ENCODE measurements around the gene ATP6V1D.
"Not testable (repeated sequence)": the region's sequence is repeated elsewhere in the genome, so short reads cannot be mapped to it uniquely, and the experiment has no call there.

Gene ATP6V1D

DNA sequence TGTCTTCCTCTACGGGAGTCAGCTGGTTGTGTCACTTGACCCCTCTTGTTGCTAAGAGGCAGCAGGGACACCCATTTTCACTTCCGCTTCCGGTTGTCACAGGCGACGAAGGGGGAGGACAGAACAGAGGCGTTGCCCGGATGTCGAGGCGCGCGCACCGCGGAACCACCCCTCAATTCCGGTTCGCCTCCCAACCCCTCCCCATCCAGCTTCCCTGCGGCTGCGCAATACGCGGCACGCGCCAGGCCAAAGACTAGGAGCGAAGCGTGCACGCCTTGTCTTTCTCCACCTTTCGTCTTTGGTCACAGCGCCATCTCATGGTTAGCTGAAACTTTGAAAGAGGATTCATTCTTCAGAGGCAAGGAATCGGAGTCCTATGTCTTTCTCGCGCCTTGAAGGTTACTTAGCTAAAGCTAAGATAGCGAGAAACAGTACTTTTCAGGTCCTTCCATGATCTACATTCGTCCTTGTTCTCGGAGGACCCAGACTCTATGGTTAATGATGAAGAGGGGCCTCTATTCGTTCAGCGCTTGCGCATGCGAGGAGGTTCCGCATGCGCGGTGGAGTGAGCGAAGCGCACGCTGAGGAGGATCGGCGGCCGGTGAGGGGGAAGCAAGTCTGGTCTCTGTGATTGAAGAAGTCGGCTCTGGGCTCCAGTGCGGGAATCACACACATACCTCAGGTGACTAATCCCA lies at the start of gene ATP6V1D, which contains the start of gene EIF2S1:
Gene ATP6V1D (minus strand): TSS at position 30 of the 695 bp plus-strand sequence. CDS start 106 bp downstream, outside the sequence.
Gene EIF2S1 (plus strand): TSS at position 554 of the 695 bp plus-strand sequence. CDS start 4,440 bp downstream, outside the sequence.
- peak; percentile 99 for FAIRE-seq

DNA sequence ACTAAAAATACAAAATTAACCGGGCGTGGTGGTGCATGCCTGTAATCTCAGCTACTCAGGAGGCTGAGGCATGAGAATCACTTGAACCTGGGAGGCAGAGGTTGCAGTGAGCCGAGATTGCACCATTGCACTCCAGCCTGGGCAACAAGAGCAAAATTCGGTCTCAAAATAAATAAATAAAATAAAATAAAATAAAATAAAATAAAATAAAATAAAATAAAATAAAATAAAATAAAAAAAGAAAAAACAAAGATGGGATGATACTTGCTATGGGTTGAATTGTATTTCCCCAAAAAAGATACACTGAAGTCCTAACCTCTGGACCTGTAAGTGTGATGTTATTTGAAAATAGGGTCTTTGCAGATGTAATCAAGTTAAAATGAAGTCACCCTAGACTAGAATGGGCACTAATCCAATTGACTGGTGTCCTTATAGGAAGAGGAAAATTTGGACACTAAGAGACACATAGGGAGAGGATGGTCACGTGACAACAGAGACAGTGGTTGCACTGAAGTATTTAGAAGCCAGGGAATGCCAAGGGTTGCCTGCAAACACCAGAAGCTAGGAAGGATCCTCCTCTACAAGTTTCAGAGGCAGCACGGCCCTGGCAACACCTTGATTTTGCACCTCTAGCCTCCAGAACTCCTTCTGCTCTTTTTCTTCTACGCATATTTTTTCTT lies 48.7 kb upstream of the ATP6V1D start:
- not testable (repeated sequence) for DNase-seq (ENCODE audit: extremely low spot score, insufficient read length, low read depth); FAIRE-seq

More for the DNA sequence above, at the start of gene ATP6V1D, which contains the start of gene EIF2S1:
- DNase-seq (ENCODE audit: extremely low spot score, insufficient read length, low read depth): peak; percentile 97

DNA sequence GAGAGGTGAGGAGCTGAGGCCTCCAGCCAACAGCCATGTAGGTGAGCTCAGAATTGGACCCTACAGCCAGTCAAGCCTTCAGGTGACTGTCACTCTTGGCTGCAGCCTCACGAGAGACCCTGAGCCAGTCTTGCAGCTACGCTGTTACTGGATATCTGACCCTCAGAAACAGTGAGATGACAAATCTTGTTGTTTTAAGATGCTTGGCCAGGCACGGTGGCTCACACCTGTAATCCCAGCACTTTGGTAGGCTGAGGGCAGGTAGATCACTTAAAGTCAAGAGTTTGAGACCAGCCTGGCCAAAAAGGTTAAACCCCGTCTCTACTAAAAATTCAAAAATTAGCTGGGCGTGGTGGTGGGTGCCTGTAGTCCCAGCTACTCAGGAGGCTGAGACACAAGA lies 46.2 kb upstream of the ATP6V1D start:
- DNase-seq (ENCODE audit: extremely low spot score, insufficient read length, low read depth) (no peak), FAIRE-seq (no peak)

DNA sequence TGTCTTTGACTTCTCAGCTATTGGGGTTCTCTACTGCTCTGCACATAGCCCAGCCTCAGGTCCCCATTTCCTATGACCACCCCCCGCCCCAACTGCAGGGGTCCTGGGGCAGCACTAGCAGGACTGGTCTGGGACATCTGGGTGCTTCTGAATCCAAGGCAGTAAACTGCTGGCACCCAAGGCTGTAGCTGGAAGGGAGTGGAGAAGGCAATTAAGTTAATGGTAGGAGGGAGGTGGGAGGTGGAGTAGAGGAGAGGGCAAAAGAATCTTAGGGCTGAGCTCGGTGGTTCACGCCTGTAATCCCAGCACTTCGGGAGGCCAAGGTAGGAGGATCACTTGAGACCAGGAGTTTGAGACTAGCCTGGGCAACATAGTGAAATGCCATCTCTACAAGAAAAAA lies 40.8 kb upstream of the ATP6V1D start:
- no peak for DNase-seq (ENCODE audit: extremely low spot score, insufficient read length, low read depth)
- FAIRE-seq: no peak

DNA sequence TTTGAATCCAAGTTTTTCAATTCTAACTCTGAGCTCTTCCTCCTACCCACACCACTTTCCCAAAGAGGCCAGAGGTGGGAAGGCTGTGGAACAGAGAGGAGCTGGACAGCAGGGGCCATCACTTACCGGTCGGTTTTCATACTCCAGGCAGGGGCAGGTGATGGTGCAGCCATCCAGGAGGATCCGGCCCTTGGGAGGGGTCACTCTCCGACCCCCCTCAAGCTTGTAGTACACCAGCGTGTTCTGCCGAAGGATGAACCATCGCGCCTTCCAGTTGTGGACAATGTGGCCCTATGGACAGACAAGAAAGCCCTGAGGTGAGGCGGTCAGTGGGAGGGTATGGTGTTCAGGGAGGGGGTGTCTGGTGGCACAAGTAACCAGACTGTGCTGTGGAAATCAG lies 37.9 kb upstream of the ATP6V1D start:
- DNase-seq (ENCODE audit: extremely low spot score, insufficient read length, low read depth) (no peak), FAIRE-seq (no peak)

DNA sequence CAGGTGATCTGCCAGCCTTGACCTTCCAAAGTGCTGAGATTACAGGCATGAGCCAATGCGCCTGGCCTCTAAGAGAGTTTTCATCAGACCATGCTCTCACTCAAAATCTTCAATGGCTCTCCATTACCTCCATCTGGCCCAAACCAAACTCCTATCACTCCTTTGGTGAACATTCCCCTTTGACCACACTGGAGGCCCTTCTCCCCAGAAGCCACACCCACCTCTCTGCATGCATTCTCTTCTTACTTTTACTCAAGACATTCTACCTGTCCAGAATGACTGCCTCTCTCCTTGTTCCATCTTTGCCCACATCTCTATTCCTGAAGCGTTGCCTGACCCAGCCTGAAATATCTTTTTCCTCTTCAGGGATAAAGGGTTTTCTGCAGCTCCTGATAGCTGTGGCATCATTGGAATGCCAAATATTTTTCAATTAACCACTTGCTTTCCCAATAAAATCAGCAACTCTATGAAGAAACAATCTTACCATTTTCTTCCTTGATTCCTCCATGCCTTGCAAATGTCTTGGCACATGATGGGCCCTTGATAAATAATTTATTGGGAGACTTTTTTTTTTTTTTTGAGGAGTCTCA lies 36.9 kb upstream of the ATP6V1D start:
- DNase-seq (ENCODE audit: extremely low spot score, insufficient read length, low read depth) (no peak), FAIRE-seq (no peak)

DNA sequence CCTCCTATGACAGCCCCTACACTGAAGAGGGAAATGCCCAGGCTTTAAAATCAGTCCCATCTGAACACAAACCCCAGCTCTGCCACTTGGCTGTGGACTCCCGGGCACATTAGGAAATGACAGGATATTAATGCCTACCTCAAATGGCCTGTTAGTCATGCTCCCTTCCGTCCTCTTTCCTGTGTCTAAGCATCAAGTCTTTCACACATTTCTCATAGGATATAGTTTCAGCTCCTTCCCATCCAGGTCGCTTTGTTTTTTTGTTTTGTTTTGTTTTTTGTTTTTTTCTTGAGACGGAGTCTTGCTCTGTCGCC lies 36.2 kb upstream of the ATP6V1D start:
- FAIRE-seq (no peak), DNase-seq (ENCODE audit: extremely low spot score, insufficient read length, low read depth) (no peak)

DNA sequence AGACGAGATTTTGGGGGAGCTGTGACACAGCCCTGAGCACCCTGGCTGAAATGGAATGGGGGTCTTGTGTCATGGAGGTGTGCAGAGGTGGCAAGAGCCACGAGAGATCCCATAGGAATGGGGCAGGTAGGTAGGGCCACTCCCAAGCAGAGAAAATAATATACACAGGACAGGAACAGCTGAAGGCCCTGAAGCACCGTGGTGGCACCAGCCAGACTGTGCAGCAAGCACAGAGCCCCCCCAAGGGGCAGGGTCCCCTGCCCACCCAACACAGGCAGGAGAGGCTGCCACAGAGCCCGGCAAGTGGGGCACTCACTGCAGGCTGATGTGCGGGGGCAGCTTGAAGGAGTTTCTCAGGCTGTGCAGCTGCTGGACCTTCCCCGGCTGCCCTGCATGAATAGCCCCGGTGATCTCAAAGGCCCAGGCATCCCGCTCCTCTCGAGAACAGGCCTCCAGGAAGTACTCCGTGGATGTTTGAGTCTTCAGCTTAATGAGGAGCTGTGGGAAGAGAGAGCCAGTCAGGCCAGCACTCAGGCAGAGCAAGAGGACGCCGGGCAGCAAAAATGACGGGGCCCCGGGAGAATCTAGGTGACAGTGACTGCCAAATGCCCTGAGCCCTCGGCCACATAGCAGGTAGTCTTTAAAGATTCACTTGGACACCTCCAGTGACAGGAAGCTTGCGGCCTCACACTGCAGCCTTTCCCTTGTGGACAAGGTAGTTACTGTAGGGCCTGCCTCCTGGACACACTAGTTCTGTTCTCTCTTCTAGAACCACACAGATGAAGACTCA lies 35.7 kb upstream of the ATP6V1D start:
- DNase-seq (ENCODE audit: extremely low spot score, insufficient read length, low read depth) (no peak), FAIRE-seq (no peak)

DNA sequence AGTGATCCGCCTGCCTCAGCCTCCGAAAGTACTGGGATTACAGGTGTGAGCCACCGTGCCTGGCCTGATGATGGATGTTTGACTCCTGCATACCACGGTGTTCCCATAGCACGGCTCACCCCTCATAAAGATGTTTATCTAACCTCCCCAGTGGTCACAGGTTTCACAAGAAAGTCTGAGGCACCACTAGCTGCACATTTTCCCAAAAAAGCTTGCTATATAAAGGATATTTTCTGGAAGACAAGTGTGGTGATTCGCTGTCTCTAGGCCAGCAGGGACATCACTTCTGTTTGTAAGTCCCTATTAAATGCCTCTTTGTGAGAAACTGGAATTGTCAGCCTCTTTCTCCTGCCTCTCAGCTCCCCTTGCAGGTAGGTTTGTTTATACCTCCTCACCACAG lies 34.1 kb upstream of the ATP6V1D start:
- FAIRE-seq: no peak
- no peak for DNase-seq (ENCODE audit: extremely low spot score, insufficient read length, low read depth)

DNA sequence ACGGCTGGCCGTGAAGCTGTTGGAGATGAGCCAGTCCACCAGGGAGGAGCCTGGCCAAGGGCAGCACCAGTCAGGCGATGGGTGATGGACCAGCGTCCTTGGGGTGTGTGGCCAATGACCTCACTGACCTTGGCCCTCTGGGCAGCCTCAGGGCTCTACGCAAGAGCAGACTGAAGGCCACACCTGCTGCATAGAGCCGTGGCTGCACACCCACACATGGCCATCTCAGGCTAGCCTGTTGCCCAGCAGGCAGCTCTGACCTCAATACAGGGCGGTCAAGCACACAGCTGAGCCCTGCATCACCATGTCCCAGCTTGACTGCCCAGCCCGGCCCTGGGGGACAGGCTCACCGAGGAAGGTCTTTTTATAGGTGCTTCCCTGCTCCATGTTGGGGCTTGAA lies 33.2 kb upstream of the ATP6V1D start:
- DNase-seq (ENCODE audit: extremely low spot score, insufficient read length, low read depth) (no peak), FAIRE-seq (no peak)

DNA sequence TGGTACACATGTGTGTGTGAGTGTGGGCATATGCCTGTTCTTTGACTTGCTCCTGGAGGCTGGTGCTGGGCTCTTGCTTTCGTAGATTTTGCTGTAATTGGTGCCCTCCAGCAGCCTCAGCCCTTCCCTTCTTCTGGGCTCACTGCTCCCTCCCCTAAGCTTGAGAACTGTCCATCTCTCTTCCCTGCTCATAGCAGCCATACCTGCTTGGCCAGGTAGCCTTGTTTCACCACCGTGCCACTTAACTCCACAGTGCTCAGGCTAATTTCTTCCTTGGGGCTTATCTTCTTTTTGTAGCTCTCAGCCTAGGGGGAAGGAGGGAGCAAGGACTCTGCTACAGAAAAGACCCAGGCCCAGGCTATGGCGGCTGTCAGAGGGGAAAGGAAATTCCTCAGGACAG lies 32.5 kb upstream of the ATP6V1D start:
- DNase-seq (ENCODE audit: extremely low spot score, insufficient read length, low read depth) (no peak), FAIRE-seq (no peak)

DNA sequence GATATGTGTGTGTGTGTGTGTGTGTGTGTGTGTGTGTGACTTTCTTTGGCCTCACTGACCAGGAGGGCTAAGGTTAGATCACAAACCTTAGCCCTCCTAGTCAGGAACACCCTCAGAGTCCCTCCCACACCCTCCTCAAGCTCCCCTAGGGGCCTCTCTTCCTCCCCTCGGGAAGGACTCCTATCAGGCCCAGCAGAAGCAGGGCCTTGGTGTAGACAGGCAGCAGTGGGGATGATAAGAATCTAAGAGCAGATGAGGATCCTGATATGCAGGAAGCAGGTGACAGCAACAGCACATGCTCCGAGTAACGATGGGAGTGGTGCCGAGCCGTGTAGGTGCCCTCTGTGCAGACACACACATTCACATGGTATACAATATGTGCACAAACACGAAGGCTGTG lies 31.7 kb upstream of the ATP6V1D start:
- no peak for DNase-seq (ENCODE audit: extremely low spot score, insufficient read length, low read depth)
- no peak for FAIRE-seq

DNA sequence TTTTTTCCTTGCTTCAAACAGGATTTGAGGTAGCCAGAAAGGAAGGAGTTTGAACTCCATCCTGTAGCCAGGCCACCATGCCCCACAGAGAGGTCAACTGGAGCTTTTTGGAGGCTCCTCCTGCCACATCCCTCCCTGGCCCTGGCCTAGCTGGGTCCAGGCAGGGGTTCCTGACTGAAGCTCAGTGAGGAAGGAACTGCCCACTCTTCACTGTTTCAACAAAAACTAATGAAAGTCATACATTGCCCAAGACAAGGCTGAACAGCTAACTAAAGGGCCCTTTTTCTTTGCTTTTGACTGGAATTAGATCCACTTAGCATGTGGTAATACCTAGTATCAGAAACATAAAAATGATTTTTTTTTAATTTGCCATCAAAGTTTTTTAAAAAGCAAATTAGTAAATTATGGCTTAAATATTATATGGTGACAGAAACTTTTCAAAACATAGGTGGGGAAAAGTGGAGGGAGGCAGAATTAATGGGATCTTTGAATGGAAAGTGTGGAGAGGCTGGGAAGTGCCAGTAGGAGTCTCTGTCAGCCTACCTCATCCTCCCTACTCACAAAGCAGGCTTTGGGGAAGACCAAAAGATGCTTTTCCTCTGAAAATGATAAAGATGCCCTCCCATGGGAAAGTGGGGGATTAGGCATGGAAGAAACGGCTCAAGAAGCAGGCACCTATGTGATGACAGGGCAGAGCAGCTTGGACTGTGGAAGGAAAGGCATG lies 30.4 kb upstream of the ATP6V1D start:
- FAIRE-seq (no peak), DNase-seq (ENCODE audit: extremely low spot score, insufficient read length, low read depth) (no peak)

DNA sequence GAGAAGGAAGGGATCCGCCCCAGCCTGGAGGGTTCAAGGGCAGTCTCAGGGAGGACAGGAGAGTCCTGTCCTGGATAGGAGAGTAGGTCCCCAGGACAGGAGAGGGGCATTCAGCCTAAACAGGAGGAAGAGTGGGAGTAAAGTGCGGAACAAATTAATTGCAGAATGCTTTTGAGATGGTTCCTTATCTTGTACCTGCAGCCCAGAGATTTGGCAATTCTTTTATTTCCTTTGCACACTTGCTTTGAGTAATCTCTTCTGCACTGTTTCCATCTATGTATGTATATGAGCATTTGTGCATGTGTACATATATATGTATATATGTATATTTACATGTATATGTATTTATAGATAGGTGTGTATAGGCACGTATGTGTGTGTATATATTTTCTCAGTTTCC lies 29.7 kb upstream of the ATP6V1D start:
- DNase-seq (ENCODE audit: extremely low spot score, insufficient read length, low read depth) (no peak), FAIRE-seq (no peak)

DNA sequence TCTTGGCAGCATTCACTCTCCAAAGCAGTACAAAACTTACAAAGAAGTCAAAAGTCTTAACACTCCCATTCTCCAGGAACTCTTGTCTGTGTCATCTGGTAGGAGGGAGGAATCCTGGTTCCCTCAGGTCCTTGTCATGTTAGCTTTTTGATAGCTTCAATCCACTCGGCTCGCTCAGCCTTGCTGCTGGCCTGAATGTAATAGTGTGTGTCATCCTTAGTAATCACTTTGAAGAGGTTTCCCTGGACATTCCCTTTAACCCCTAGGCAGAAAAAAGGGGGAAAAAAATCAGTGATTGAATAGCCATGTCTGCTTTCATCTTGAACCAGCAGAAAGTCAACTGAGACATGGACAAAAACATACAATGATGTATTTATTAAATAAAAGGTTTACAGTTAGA lies 27.6 kb upstream of the ATP6V1D start:
- DNase-seq (ENCODE audit: extremely low spot score, insufficient read length, low read depth): no peak
- FAIRE-seq: no peak

DNA sequence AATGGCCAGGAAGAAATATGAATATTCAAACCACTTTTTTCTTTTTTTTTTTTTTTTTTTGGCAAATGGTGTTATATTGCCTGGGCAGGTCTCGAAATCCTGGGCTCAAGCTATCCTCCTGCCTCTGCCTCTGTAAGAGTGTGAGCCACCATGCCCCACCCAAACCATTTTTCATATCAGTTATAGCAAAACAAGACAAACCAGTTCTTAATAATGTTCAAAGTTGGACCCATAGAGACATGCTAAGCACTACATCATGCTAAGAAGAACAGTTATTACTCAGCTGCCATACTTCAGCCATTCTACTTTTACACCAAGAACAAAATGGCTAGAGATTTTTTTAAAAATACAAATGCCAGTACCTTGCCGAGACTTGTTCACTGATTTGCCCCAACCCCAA lies 26.0 kb upstream of the ATP6V1D start:
- FAIRE-seq: no peak

DNA sequence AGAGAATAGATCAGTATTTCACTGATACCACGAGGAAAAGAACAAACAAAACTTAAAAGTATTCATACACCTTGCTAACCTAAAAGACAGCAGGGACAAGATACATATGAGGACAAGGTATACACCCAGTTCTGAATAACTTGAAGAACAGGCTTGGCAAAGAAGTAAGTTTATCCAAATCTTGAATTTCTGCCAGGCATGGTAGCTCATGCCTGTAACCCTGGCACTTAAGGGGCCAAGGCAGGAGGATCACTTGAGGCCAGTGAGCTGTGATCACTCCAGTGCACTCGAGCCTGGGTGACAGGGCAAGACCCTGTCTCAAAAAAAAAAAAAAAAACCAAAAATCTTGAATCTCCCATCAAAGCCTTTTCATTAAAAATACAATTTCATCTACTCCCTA lies 25.5 kb upstream of the ATP6V1D start:
- no peak for FAIRE-seq

More for the DNA sequence above, 26.0 kb upstream of the ATP6V1D start:
- DNase-seq (ENCODE audit: extremely low spot score, insufficient read length, low read depth): no peak

DNA sequence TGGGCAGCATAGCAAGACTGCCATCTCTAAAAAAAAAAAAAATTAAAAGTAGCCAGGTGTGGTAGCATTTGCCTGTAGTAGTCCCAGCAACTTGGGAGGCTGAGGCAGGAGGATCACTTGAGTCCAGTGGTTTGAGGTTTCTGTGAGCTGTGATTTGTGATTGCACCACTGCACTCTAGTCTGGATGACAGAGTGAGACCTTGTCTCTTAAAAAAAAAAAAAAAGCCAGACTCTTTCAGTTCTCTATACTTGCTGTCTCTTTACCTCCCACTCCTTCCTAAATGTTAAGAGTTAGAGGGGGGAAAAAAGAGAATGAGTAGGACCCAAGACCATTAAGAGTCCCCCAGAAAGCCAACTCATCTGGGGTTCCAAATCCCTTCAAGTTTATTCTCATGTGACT lies 18.3 kb upstream of the ATP6V1D start:
- DNase-seq (ENCODE audit: extremely low spot score, insufficient read length, low read depth) (no peak), FAIRE-seq (no peak)

More for the DNA sequence above, 25.5 kb upstream of the ATP6V1D start:
- DNase-seq (ENCODE audit: extremely low spot score, insufficient read length, low read depth): no peak

DNA sequence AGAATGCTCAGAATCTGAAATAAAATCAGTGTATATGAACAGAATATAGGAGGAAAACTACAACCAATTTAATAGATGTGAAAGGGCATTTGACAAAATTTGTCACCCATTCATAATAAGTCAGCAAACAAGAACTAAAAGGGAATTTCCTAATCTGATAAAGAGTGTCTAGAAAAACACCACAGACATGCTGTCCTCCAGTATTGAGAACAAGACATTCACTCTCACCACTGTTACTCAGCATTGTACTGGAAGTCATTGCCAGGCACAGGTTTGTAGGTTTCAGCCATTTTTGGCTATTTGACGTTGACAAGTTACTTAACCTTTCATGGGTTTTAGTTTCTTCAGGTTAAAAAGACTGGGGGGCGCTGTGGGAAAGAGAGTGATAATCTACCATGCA lies 13.7 kb upstream of the ATP6V1D start:
- DNase-seq (ENCODE audit: extremely low spot score, insufficient read length, low read depth) (no peak), FAIRE-seq (peak; percentile 36)

DNA sequence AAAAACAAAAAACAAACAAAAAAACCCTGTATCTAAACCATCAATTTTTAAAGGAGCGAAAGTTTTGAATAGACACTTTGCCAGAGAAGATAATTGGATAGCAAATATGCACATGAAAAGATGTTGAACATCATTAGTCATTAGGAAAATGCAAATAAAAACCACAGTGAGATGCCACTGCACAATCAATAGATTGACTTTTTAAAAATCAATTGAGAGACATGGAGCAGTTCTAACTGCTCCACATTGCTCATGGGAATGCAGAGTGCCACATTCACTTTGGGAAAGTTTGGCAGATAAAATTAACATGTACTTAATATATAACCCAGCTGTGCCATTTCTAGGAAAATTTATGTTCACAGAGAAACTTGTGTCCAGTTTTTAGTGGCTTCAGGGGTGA lies 13.2 kb upstream of the ATP6V1D start:
- FAIRE-seq (no peak), DNase-seq (ENCODE audit: extremely low spot score, insufficient read length, low read depth) (no peak)
